ENCODE measurements around the gene LAMA1.

DNA sequence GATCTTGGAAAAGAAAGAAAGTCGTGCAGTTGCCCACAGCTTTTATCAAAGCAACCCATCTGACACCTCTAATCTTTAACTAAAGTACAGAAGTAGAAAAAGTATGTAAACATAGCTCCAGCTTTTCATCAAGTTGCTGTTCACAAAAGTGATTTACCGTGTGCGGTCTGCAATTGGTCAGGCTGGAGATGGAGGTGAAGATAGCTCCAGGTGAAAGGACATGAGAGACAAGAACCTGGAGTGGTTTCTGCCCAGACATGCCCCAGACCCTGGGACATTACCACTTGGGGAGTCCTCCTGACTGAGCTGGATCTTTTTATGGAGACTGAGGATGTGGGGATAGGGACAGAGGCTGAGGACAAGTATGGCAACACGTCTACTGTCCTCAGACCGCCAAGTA lies 82.7 kb downstream of the LAMA1 start:
- no peak for TF ChIP-seq GATA2 (IDR thresholded peaks at IDR 0.05; ENCODE audit: low read depth, low read length)
- TF ChIP-seq GATA3 (IDR thresholded peaks at IDR 0.05; ENCODE audit: low read depth, low read length) = no peak

Data from SH-SY5Y (cell line).